K562 (cell line): ENCODE results near the gene LRRC43. TPM values are rescaled to one million over a fixed set of nuclear protein-coding genes. Genes with fewer than 3 reads are reported as not detected.

ENCODE experiments used
- AFF4 ChIP-seq: sonication (generic); formaldehyde crosslinking; IDR thresholded peaks from 2 replicates; pipeline ENCODE4 v1.8.0; 2023; ENCODE audit warnings: mild to moderate bottlenecking, missing genetic modification reagents
- ATF3 ChIP-seq, 2 experiments: fragments of 450-650 bp in 1 of 2; sonication (generic) in 1 of 2; formaldehyde crosslinking in 1 of 2; IDR thresholded peaks in 1 of 2; conservative IDR thresholded peaks in 1 of 2; 2 replicates each; pipeline versions ENCODE4 v1.6.1 to v1.8.1; 2016 to 2023; ENCODE audit warnings: mild to moderate bottlenecking in 2 of 2, moderate library complexity in 2 of 2, inconsistent platforms in 1 of 2, missing genetic modification reagents in 1 of 2
- CBX1 ChIP-seq: sonication (generic); IDR thresholded peaks from 2 replicates; pipeline ENCODE4 v1.6.1; 2016; ENCODE audit warnings: antibody characterized with exemption, low read depth, mild to moderate bottlenecking
- CC2D1A ChIP-seq: fragments of 450-650 bp; IDR thresholded peaks from 2 replicates; pipeline ENCODE4 v1.6.1; 2017; ENCODE audit warnings: mild to moderate bottlenecking
- FOXA3 ChIP-seq, 2 experiments: fragments of 450-650 bp in 1 of 2; sonication (generic) in 1 of 2; formaldehyde crosslinking; IDR thresholded peaks in 1 of 2; conservative IDR thresholded peaks in 1 of 2; 2 replicates each; pipeline versions ENCODE4 v1.4.0 to v1.8.0; 2020 to 2022; ENCODE audit warnings: mild to moderate bottlenecking in 2 of 2, missing genetic modification reagents in 1 of 2
- GATAD2B ChIP-seq: fragments of 450-650 bp; IDR thresholded peaks from 2 replicates; pipeline ENCODE4 v1.6.1; 2017; ENCODE audit warnings: mild to moderate bottlenecking, borderline replicate concordance
- LCOR ChIP-seq: sonication (generic); formaldehyde crosslinking; IDR thresholded peaks from 2 replicates; pipeline ENCODE4 v1.8.0; 2022; ENCODE audit warnings: mild to moderate bottlenecking, missing genetic modification reagents
- MEIS2 ChIP-seq: fragments of 450-650 bp; IDR thresholded peaks from 2 replicates; pipeline ENCODE4 v1.6.1; 2014; ENCODE audit warnings: mild to moderate bottlenecking; ENCODE audit not compliant: partially characterized antibody
- MNT ChIP-seq, 2 experiments: fragments of 450-650 bp; conservative IDR thresholded peaks; 2 replicates each; pipeline ENCODE4 v1.6.1; 2017; ENCODE audit warnings: mild to moderate bottlenecking in 2 of 2, moderate library complexity in 2 of 2
- MYC ChIP-seq, 2 experiments: fragments of 250-450 bp in 1 of 2; sonication (Bioruptor Pico) in 1 of 2; IDR thresholded peaks; 2 replicates each; pipeline versions ENCODE4 v1.5.1 to v1.6.1; 2012 to 2021; ENCODE audit warnings: low read depth in 2 of 2, borderline replicate concordance in 1 of 2, improper control_type of control experiment in 1 of 2, low read length in 1 of 2, mild to moderate bottlenecking in 1 of 2, moderate library complexity in 1 of 2
- NRF1 ChIP-seq, 2 experiments: fragments of 450-650 bp; IDR thresholded peaks in 1 of 2; conservative IDR thresholded peaks in 1 of 2; 2 replicates each; pipeline ENCODE4 v1.6.1; 2014; ENCODE audit warnings: mild to moderate bottlenecking in 2 of 2
- POLR3A ChIP-seq: IDR thresholded peaks from 2 replicates; pipeline ENCODE4 v1.6.1; 2011; ENCODE audit warnings: borderline replicate concordance, mild to moderate bottlenecking, moderate library complexity; ENCODE audit not compliant: insufficient read length, insufficient read depth; ENCODE audit errors: extremely low read depth
- SAFB2 ChIP-seq: fragments of 200-400 bp; formaldehyde crosslinking; IDR thresholded peaks from 2 replicates; pipeline ENCODE4 v1.6.1; 2018; ENCODE audit warnings: borderline replicate concordance, low read length, low read depth, moderate library complexity; ENCODE audit not compliant: severe bottlenecking
- SNIP1 ChIP-seq: fragments of 450-650 bp; IDR thresholded peaks from 2 replicates; pipeline ENCODE4 v1.7.1; 2017; ENCODE audit warnings: low read depth, mild to moderate bottlenecking
- SUPT5H ChIP-seq: fragments of 450-650 bp; IDR thresholded peaks from 2 replicates; pipeline ENCODE4 v1.6.1; 2016
- ZBTB2 ChIP-seq: fragments of 450-650 bp; IDR thresholded peaks from 2 replicates; pipeline ENCODE4 v1.6.1; 2016; ENCODE audit warnings: antibody characterized with exemption
- ZNF224 ChIP-seq: sonication (generic); formaldehyde crosslinking; IDR thresholded peaks from 2 replicates; pipeline ENCODE4 v1.8.0; 2022; ENCODE audit warnings: mild to moderate bottlenecking, missing genetic modification reagents
- polyA plus RNA-seq, 8 experiments: library from polyadenylated mRNA; depleted of rRNA in 4 of 8; stranded (reverse) in 5 of 8; unstranded in 3 of 8; fragments of >200 nt; fragmentation: Nextera tagmentation in 2 of 8; fragmentation: Illumina TruSeq in 1 of 8; extraction: Ambion mirVana in 2 of 8; extraction: Trizol in 1 of 8; gene quantifications; 2 replicates each; pipeline versions ENCODE4 v1.2.1 to v1.2.3, GENCODE V29; 2011 to 2014; ENCODE audit warnings: inconsistent platforms in 1 of 8, missing spikeins in 1 of 8
- total RNA-seq, 7 experiments: library from RNA; depleted of rRNA in 6 of 7; stranded (reverse); fragments of >200 nt in 6 of 7; fragmentation: Illumina TruSeq in 2 of 7; extraction: Trizol in 2 of 7; gene quantifications; 2 replicates each; pipeline versions ENCODE4 v1.2.1 to v1.2.3, GENCODE V29; 2011 to 2021; ENCODE audit warnings: low replicate concordance in 1 of 7

LRRC43 gene
- total and polyA plus RNA-seq, 9 of the 15 experiments (the other 6 are each of a cell fraction or from before 2014, with no cell fraction given): 0.19 TPM; not detected in 8

- peak; percentile 19; the same call in 1 of the 2 replicates for TF ChIP-seq AFF4
- TF ChIP-seq ZNF224 (CRISPR knock-in tag): no peak
- TF ChIP-seq MEIS2: peak; percentile 49
- no peak for TF ChIP-seq SAFB2
- TF ChIP-seq SNIP1: no peak
- TF ChIP-seq ZBTB2: peak; percentile 65; the same call in 1 of the 2 replicates
- peak; percentile 94 to 95 for TF ChIP-seq NRF1 (conservative IDR thresholded peaks at IDR 0.05 in 1 of 2, IDR thresholded peaks at IDR 0.05 in 1 of 2)
- peak; percentile 67 for TF ChIP-seq GATAD2B
- TF ChIP-seq CBX1: peak; percentile 39; the same call in 1 of the 2 replicates
- TF ChIP-seq MNT (conservative IDR thresholded peaks at IDR 0.05): peak in 1 of 2 experiments; percentile 51; a peak in 1 of 4 replicates
- TF ChIP-seq SUPT5H: 0 out of 2 replicates have a peak, but pooled peaks have one; percentile 24
- TF ChIP-seq LCOR (CRISPR knock-in tag): peak; percentile 46; the same call in 1 of the 2 replicates
- TF ChIP-seq POLR3A: no peak
- TF ChIP-seq MYC (IDR thresholded peaks at IDR 0.05; ENCODE audit: low read depth, low read length): peak; percentile 43; the same call in 1 of the 2 replicates
- TF ChIP-seq MYC (CRISPR knock-in tag; IDR thresholded peaks at IDR 0.05; ENCODE audit: borderline replicate concordance, low read depth): no peak
- no peak for TF ChIP-seq CC2D1A
- TF ChIP-seq FOXA3 (CRISPR knock-in tag; conservative IDR thresholded peaks at IDR 0.05 in 1 of 2, IDR thresholded peaks at IDR 0.05 in 1 of 2): 0 out of 4 replicates have a peak, but pooled peaks of 1 of the 2 experiments have one; percentile 47
- no peak for TF ChIP-seq ATF3 (IDR thresholded peaks at IDR 0.05)
- TF ChIP-seq ATF3 (CRISPR knock-in tag; conservative IDR thresholded peaks at IDR 0.05): no peak
Observed at GRCh38 chr12:122203301-122204166, 20.6 kb downstream of the LRRC43 start, which contains the start of gene B3GNT4 (continued).
